Measurements from ENCODE around the gene NT5C2. TPM values are rescaled to one million over a fixed set of nuclear protein-coding genes. Genes with fewer than 3 reads are reported as not detected.
"Not testable (repeated sequence)": the region's sequence is repeated elsewhere in the genome, so short reads cannot be mapped to it uniquely, and the experiment has no call there.

The NT5C2 gene
- total RNA-seq, 1 experiment from 2014 or later: 74.6 TPM

DNA sequence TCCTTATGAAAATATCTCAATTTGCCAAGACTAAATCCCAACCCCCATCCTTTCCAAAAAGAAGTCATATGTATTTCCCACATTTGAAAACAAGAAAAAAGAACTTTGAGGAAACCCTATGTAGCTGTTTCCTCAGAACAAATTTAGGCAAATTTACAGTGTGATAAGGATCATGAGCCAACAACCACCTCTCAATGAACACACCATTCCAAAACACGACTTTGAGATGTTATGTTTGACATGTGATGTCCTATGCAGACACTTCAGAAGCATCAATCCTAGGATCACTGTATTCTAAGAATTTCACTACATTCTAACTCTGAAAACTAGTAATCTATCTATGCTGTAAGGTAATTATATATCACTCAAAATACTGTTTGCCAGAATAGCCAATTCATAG, 62.2 kb downstream of the NT5C2 start:
- peaks cover 4% of the 10 kb centered on the region; the same call in 1 of the 2 replicates for H3K36me3 ChIP-seq (ENCODE audit: low read depth, low read length)
- BruUV-seq (replicated peaks): no TSS peak
- no peak overlapping the region for H3K4me2 ChIP-seq (ENCODE audit: low read length)
- H3F3A ChIP-seq (ENCODE audit: low read length, unreplicated experiment): no peaks in the 10 kb centered on the region
- no peaks in the 10 kb centered on the region for H3K27me3 ChIP-seq (ENCODE audit: low read length)
- no peaks in the 10 kb centered on the region for H4K20me1 ChIP-seq (ENCODE audit: low read length)
- no peak overlapping the region for H3K27ac ChIP-seq (ENCODE audit: low read length)
- H3K9me3 ChIP-seq (ENCODE audit: low read length): no peaks in the 10 kb centered on the region
- no peaks in the 10 kb centered on the region for H3K4me1 ChIP-seq (ENCODE audit: insufficient read depth, low read length)
- ChIA-PET CTCF (no interaction called here), POLR2A (ENCODE audit: unreplicated experiment) (no interaction called here)
- no peak overlapping the region for H2AFZ ChIP-seq (ENCODE audit: low read length)
- no peak for ATAC-seq
- DNase-seq: no peak
- intact Hi-C loops (cut with micrococcal nuclease): no loop called here
- H3K9ac ChIP-seq (ENCODE audit: low read length): no peak overlapping the region
- H3K4me3 ChIP-seq (ENCODE audit: low read length): no peak overlapping the region
- no peak for TF ChIP-seq EZH2phosphoT487 (IDR thresholded peaks at IDR 0.05; ENCODE audit: borderline replicate concordance, low read length)
- no peak for TF ChIP-seq EZH2 (IDR thresholded peaks at IDR 0.05; ENCODE audit: low read length, unreplicated experiment)
- no peak for TF ChIP-seq CTCF (conservative IDR thresholded peaks at IDR 0.05; ENCODE audit: low read depth, low read length)
- no peaks in the 10 kb centered on the region for H3K79me2 ChIP-seq (ENCODE audit: low read length)
- H3K9me2 ChIP-seq (replicated peaks; ENCODE audit: low read length): no peaks in the 10 kb centered on the region

- DNase-seq; H3K4me2 ChIP-seq (ENCODE audit: low read length); intact Hi-C loops (cut with micrococcal nuclease); H3K4me3 ChIP-seq (ENCODE audit: low read length); H3K79me2 ChIP-seq (ENCODE audit: low read length); POLR2A ChIA-PET (ENCODE audit: unreplicated experiment); H2AFZ ChIP-seq (ENCODE audit: low read length); ATAC-seq; H3K4me1 ChIP-seq (ENCODE audit: insufficient read depth, low read length); H3K27me3 ChIP-seq (ENCODE audit: low read length); H3K9ac ChIP-seq (ENCODE audit: low read length); H3K36me3 ChIP-seq (ENCODE audit: low read depth, low read length); BruUV-seq (replicated peaks); H3F3A ChIP-seq (ENCODE audit: low read length, unreplicated experiment); CTCF ChIA-PET; H3K9me3 ChIP-seq (ENCODE audit: low read length); H3K27ac ChIP-seq (ENCODE audit: low read length); H4K20me1 ChIP-seq (ENCODE audit: low read length); H3K9me2 ChIP-seq (replicated peaks; ENCODE audit: low read length): not testable (repeated sequence)
These were observed 62.9 kb downstream of the NT5C2 start for GRCh38 chr10:103130180-103130579.

- intact Hi-C loops (cut with micrococcal nuclease): no loop called here
- H3K9ac ChIP-seq (ENCODE audit: low read length): no peak overlapping the region
- H3K4me3 ChIP-seq (ENCODE audit: low read length): no peak overlapping the region
- no peak overlapping the region for H2AFZ ChIP-seq (ENCODE audit: low read length)
- peaks cover 11% of the 10 kb centered on the region; the same call in 1 of the 2 replicates for H3K36me3 ChIP-seq (ENCODE audit: low read depth, low read length)
- H3K4me2 ChIP-seq (ENCODE audit: low read length): no peak overlapping the region
- no peaks in the 10 kb centered on the region for H4K20me1 ChIP-seq (ENCODE audit: low read length)
- ATAC-seq: no peak
- DNase-seq: no peak
- H3K27ac ChIP-seq (ENCODE audit: low read length): no peak overlapping the region
- ChIA-PET CTCF (no interaction called here), POLR2A (ENCODE audit: unreplicated experiment) (no interaction called here)
- H3K9me3 ChIP-seq (ENCODE audit: low read length): no peaks in the 10 kb centered on the region
- BruUV-seq (replicated peaks): no TSS peak
- H3K79me2 ChIP-seq (ENCODE audit: low read length): no peaks in the 10 kb centered on the region
- no peaks in the 10 kb centered on the region for H3K4me1 ChIP-seq (ENCODE audit: insufficient read depth, low read length)
- no peaks in the 10 kb centered on the region for H3K27me3 ChIP-seq (ENCODE audit: low read length)
- no peak for TF ChIP-seq EZH2phosphoT487 (IDR thresholded peaks at IDR 0.05; ENCODE audit: borderline replicate concordance, low read length)
- TF ChIP-seq EZH2 (IDR thresholded peaks at IDR 0.05; ENCODE audit: low read length, unreplicated experiment): no peak
- TF ChIP-seq CTCF (conservative IDR thresholded peaks at IDR 0.05; ENCODE audit: low read depth, low read length): no peak
- no peaks in the 10 kb centered on the region for H3K9me2 ChIP-seq (replicated peaks; ENCODE audit: low read length)
- no peaks in the 10 kb centered on the region for H3F3A ChIP-seq (ENCODE audit: low read length, unreplicated experiment)
These were observed 65.8 kb downstream of the NT5C2 start for GRCh38 chr10:103127241-103127640.

Data from PC-3 (cell line).